NCI-H2196 (cell line): ENCODE measurements around the gene CLTB.
"Not testable (repeated sequence)": the region's sequence is repeated elsewhere in the genome, so short reads cannot be mapped to it uniquely, and the experiment has no call there.

Experiments used
- DNase-seq: peaks from one replicate; lab custom pipeline; 2025; ENCODE audit not compliant: unreplicated experiment; lab: John Stamatoyannopoulos, UW

Gene CLTB

GRCh38 chr5:176427971-176428370 is 11.6 kb upstream of the CLTB start:
- DNase-seq = no peak

- DNase-seq = no peak
Observed at GRCh38 chr5:176426876-176427275, 10.5 kb upstream of the CLTB start.

DNA sequence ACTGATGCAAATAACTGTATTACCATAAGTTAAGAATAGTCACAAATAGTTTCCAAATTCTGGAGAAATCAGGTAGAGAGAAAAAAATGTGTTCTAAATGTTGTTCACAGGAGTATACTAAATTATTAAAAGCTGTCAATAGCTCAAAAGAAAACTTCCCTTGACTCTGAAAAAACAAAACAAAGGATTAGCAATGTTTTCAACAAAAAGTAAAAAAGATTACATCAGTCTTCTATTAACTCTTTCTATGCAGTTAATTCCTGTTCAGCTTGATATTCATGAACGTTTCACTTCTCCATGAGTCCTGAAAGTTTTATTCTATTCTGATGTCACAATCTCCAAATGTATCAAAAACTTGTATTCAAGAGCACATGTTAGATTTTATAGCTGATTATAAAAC is 9.5 kb upstream of the CLTB start:
- DNase-seq = no peak

GRCh38 chr5:176425138-176425537 is 8.8 kb upstream of the CLTB start:
- DNase-seq = no peak

DNA sequence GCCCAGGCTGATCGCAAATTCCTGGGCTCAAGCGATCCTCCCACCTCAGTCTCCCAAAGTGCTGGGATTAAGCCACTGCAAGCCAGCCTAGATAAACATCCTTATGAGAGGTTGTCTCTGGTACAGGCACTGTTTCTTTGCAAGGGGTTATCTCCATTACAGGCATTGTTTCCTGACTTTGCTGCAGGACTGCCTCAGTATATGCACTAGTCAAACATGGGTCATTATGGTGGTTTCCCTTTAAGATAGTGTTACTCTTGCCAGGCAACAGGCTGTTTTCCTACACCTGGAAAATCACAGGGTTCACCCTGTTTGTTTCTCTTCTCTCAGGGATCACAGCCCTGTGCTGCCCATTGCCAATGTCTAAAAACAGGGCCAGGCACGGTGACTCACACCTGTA is 7.8 kb upstream of the CLTB start:
- DNase-seq = no peak

DNA sequence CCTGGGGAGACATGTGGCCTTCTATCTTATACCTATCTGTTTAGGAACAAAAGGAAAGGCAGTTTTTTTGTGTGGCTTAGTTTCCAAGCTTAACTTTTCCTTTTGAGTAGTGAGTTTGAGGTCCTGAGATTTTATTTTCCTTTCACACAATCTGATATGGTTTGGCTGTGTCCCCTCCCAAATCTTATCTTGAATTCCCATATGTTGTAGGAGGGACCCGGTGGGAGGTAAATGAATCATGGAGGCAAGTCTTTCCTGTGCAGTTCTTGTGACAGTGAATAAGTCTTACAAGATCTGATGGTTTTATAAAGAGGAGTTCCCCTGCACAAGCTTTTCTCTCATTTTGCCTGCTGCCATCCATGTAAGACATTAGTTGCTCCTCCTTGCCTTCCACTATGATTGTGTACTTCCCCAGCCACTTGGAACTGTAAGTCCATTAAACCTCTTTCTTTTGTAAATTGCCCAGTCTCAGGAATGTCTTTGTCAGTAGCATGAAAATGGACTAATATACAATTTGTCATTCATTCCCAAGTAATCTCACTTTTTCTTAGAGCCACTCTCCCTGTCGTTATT is 4.7 kb upstream of the CLTB start:
- no peak for DNase-seq

DNA sequence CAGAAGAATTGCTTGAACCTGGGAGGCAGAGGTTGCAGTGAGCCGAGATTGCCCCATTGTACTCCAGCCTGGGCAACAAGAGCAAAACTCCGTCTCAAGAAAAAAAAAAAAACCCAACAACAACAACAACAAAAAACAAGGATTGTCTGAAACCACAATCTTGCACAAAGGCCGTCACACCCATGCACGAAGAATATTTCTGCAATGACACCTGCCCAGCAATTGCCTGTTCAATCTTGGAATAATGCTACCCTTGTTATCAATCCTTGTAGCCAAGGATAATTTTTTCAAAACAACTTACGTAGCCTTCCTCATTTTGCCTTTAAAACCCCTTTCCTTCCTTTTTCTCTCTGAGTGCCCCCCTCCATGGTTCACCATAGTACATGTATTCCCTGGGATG is 3.7 kb upstream of the CLTB start:
- DNase-seq = no peak

GRCh38 chr5:176418251-176418650 is 1.9 kb upstream of the CLTB start:
- DNase-seq = no peak

- DNase-seq = no peak
Observed at GRCh38 chr5:176416965-176417364, 626 bp upstream of the CLTB start.

DNA sequence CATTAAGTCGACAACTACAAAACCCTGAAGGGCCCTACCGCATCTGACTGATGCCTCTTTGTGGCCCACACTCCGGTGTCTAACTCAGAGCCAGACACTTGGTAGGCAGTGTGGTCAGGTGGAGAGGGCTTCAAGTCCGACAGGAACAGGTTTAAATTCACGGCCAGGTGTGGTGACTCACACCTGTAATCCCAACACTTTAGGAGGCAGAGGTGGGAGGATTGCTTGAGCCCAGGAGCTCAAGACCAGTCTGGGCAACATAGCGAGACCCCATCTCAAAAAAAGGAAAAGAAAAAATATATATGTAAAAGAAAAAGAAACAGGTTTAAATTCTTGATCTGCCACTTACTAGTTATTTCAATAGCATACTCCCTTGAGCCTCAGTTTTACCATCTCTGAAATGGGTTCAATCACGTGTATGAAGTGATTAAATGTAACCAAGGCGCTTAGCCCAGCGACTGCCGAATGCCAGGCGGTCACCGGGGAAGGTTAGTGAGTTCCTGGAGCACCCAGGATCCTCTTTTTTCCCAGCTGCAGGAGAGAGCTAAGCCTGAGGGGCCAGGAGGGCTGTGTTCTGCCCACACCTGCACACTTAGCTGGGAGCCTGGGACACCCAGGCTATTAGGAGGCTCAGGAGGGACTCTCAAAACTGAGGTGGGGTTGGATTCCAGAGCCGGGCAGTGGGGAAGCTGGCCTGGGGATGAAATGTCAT is 943 bp downstream of the CLTB start:
- no peak for DNase-seq

DNA sequence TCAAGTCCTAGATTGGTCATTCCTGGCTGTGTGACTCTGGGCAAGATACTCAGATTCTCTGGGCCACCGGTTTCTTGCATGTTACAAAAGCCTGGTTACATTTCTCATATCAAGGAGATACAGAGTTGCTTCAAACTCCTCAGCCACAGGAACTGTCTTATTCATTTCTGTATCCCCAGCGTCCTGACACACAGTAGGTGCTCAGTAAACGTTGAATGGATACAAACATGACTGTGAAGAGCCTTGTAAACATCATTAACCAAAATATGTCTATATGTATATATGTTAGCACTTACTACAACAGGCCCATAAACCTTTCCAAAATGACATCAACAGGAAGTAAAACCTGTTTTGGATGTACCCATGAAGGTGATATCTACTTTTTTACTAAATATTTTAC is 1.6 kb downstream of the CLTB start:
- DNase-seq = no peak

DNA sequence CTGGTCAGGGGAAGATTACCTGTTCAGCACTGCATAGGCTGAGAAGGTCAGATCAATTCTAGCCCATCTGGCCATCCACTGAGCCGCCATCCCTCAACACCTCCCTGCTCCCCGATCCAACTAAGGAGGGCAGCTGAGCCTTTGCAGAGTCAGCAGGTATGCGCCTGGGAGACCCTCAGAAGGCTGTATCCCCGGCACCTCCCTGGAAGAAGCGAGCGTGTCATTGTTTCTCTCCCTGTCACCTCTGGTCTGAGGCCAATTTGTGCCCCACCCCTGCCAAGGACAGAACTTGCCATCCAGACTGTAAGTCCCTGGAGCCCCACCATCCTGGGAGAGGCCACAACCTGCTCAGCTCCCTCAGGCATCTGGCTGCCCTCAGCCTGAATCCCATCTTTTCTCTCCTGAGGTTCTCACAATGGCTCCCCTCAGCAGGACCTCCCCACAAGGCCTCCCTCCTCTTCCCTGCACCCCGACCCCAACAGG is 2.6 kb downstream of the CLTB start:
- DNase-seq = no peak

DNA sequence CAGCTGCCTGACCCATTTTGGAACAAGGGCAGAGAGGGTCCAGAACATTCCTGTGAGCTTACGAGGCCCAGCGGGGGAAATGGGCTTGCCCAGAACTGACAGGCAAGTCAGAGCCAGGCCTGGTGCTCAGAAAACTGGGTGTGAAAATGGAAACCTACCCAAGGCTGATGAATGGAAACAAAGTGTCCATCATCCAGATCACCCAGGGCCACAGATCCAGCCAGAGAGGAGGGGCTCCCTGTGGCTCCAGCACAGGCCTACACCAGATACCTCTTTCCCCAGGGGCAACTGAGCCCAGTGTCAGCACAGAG is 3.1 kb downstream of the CLTB start:
- DNase-seq = no peak

DNA sequence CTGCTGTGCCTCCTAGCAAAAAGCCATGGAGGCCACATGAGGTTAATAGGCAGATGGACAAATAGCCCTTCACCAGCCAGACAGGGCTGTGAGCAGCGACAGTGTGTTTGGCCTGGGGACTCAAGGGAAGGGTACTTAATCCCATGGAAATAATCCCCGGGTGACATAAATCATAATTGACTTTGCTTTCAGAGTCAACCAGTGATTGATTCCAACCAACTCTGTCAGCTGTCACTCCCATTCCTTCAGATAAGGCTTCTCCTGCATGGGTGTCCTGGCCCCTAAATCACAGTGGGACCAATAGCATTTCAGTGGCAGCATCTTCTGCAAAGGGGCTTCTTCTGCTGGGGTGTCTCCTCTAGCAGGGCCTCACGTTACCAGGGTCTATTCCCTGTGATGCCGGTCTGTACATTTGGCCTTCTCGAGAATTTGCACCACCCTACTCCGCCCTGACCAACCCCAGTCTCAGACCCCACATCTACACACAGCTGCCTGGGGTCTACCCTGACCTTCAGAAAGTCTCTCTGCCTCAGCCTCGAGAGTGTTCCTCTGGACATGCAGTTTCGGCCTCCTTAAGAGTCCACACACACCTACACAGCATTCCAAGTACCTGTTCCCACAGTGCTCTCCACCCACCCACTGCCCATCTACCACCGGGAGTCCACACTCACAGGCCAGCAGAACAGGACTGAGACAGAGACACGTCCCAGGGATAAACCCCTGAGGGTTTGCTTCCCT is 3.7 kb downstream of the CLTB start:
- DNase-seq = no peak

- DNase-seq = no peak
Observed at GRCh38 chr5:176410486-176411180, 5.7 kb downstream of the CLTB start.

- no peak for DNase-seq
Observed at GRCh38 chr5:176409765-176410164, 6.6 kb downstream of the CLTB start.

- no peak for DNase-seq
Observed at GRCh38 chr5:176408590-176408989, 7.7 kb downstream of the CLTB start.

DNA sequence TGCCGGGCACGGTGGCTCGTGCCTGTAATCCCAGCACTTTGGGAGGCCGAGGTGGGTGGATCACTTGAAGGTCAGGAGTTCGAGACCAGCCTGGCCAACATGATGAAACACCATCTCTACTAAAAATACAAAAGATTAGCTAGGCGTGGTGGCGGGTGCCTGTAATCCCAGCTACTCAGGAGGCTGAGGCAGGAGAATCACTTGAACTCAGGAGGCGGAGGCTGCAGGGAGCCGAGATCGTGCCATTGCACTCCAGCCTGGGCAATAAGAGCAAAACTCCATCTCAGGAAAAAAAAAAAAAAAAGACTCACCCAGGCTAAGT is 8.1 kb downstream of the CLTB start:
- not testable (repeated sequence) for DNase-seq

GRCh38 chr5:176407456-176408251 is 8.7 kb downstream of the CLTB start:
- no peak for DNase-seq

DNA sequence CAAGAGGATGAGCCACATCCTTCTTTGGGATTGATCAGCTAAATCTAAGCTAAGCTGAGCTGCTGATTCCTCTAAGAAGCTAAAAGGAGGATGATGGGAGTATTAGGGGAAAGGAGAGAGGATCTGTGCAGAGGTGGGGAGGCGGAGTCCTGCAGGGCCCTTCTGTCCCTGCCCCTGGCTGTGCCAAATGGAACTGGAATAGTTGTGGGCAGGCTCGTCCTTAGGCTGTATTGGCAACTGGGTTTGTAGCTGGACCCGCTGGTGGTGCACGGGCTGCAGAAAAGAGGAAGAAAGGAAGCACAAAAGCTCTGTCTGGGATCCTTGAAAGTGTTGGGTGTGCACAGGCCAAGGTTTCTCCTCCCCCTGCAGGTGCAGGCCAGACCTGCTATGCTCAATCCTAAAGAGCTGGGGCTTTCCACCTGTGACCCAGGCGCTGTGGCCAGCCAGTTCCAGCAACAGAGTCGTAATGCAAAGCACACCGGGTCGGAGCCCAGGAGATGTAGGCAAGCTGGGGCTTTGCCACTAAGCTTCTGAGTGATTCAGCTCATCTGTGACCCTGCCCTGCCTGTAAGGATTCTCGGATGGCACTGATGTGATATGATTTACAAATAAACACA is 9.8 kb downstream of the CLTB start:
- DNase-seq = no peak
